ENCODE data around the gene TIMM13.

Gene TIMM13

GRCh38 chr19:2454962-2455850 is 27.8 kb upstream of the TIMM13 start:
- H3K4me1 ChIP-seq (ENCODE audit: control extremely low read depth in 1 of 4, control insufficient read depth in 4 of 4, insufficient read depth in 4 of 4, low read length in 3 of 4), result peaks cover 0 to 19% (median 15%) of the 10 kb centered on the region in 4 experiments
- WGBS (ENCODE audit: insufficient coverage), result 77% methylated on average over 13 of the region's 14 CpGs
- no peak for DNase-seq
- H3K9me3 ChIP-seq (ENCODE audit: control extremely low read depth in 1 of 5, control insufficient read depth in 4 of 5, insufficient read depth in 2 of 5, low read depth in 1 of 5, low read length in 4 of 5), result no peaks in the 10 kb centered on the region
- CTCF ChIA-PET, result interaction anchor here (0.5 to 1.2 kb wide), 3 partner anchors 27 to 35 kb away, joined by 3 read pairs; partner anchors contain the start of gene TIMM13
- peak overlapping the region; percentile 79 to 90 (median 85) for H3K4me3 ChIP-seq (ENCODE audit: control insufficient read depth in 1 of 7, extremely low read depth in 1 of 7, insufficient read depth in 4 of 7, low read depth in 2 of 7, low read length in 6 of 7)
- POLR2A ChIA-PET, result no interaction called here
- H3K27me3 ChIP-seq (replicated peaks in 2 of 5; ENCODE audit: control insufficient read depth in 4 of 5, insufficient read depth in 5 of 5, low read length in 4 of 5), result no peaks in the 10 kb centered on the region
- peak overlapping the region in 1 of 2 experiments; percentile 76 for H3K27ac ChIP-seq (ENCODE audit: insufficient read depth in 1 of 2, low read depth in 1 of 2, low read length in 2 of 2, poor library complexity in 1 of 2, severe bottlenecking in 2 of 2)
- peaks cover 0 to 14% (median 7%) of the 10 kb centered on the region in 4 experiments for H3K36me3 ChIP-seq (ENCODE audit: control insufficient read depth in 4 of 4, insufficient read depth in 4 of 4, low read length in 3 of 4)

- no peaks in the 10 kb centered on the region for H3K27me3 ChIP-seq (replicated peaks in 2 of 5; ENCODE audit: control insufficient read depth in 4 of 5, insufficient read depth in 5 of 5, low read length in 4 of 5)
- H3K36me3 ChIP-seq (ENCODE audit: control insufficient read depth in 4 of 4, insufficient read depth in 4 of 4, low read length in 3 of 4), result peaks cover 0 to 17% (median 8%) of the 10 kb centered on the region in 4 experiments
- 100% methylated on average over 14 of the region's 19 CpGs for WGBS (ENCODE audit: insufficient coverage)
- no peaks in the 10 kb centered on the region for H3K9me3 ChIP-seq (ENCODE audit: control extremely low read depth in 1 of 5, control insufficient read depth in 4 of 5, insufficient read depth in 2 of 5, low read depth in 1 of 5, low read length in 4 of 5)
- no peak for DNase-seq
- CTCF ChIA-PET, result interaction anchor here (0.6 to 1.2 kb wide), 2 partner anchors 27 to 220 kb away, joined by 3 read pairs; partner anchors contain the start of gene TIMM13
- peaks cover 0 to 19% (median 15%) of the 10 kb centered on the region in 4 experiments for H3K4me1 ChIP-seq (ENCODE audit: control extremely low read depth in 1 of 4, control insufficient read depth in 4 of 4, insufficient read depth in 4 of 4, low read length in 3 of 4)
- no peak overlapping the region for H3K27ac ChIP-seq (ENCODE audit: insufficient read depth in 1 of 2, low read depth in 1 of 2, low read length in 2 of 2, poor library complexity in 1 of 2, severe bottlenecking in 2 of 2)
- H3K4me3 ChIP-seq (ENCODE audit: control insufficient read depth in 1 of 7, extremely low read depth in 1 of 7, insufficient read depth in 4 of 7, low read depth in 2 of 7, low read length in 6 of 7), result no peak overlapping the region
- POLR2A ChIA-PET, result no interaction called here
These were observed 27.0 kb upstream of the TIMM13 start for GRCh38 chr19:2454199-2454961.

- Histone ChIP-seq H3K27me3 (replicated peaks in 2 of 5; ENCODE audit: control insufficient read depth in 4 of 5, insufficient read depth in 5 of 5, low read length in 4 of 5) (no peaks in the 10 kb centered on the region), H3K36me3 (ENCODE audit: control insufficient read depth in 4 of 4, insufficient read depth in 4 of 4, low read length in 3 of 4) (peaks cover 0 to 17% (median 12%) of the 10 kb centered on the region in 4 experiments), H3K27ac (ENCODE audit: insufficient read depth in 1 of 2, low read depth in 1 of 2, low read length in 2 of 2, poor library complexity in 1 of 2, severe bottlenecking in 2 of 2) (no peak overlapping the region), H3K9me3 (ENCODE audit: control extremely low read depth in 1 of 5, control insufficient read depth in 4 of 5, insufficient read depth in 2 of 5, low read depth in 1 of 5, low read length in 4 of 5) (no peaks in the 10 kb centered on the region), H3K4me1 (ENCODE audit: control extremely low read depth in 1 of 4, control insufficient read depth in 4 of 4, insufficient read depth in 4 of 4, low read length in 3 of 4) (peaks cover 0 to 19% (median 15%) of the 10 kb centered on the region in 4 experiments), H3K4me3 (ENCODE audit: control insufficient read depth in 1 of 7, extremely low read depth in 1 of 7, insufficient read depth in 4 of 7, low read depth in 2 of 7, low read length in 6 of 7) (no peak overlapping the region)
- WGBS (ENCODE audit: insufficient coverage), result 94% methylated on average over 16 of the region's 19 CpGs
- ChIA-PET POLR2A (no interaction called here), CTCF (interaction anchor here (0.6 kb wide), 1 partner anchor 219 kb away, joined by 3 read pairs; no protein-coding TSS in a partner anchor)
- no peak for DNase-seq
These were observed 26.1 kb upstream of the TIMM13 start for GRCh38 chr19:2453431-2454025.

DNA sequence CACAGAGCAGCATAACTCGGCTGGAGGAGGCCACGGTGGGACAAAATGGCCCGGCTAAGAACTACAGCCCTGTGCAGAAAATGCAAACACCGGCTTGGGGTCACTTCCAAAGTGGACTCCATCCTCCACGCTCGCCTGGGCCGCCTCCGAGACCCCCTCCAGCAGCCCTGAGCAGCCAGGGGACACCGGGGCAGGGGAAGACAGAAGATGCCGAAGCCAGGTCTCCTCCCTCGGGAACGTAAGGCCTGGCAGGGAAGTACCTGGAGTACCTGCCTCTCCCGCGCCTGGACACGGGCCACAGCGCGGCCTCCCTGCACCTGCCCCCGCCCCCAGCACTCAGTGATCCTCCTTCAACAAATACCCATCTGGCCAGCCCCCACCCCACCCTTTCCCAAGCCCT is 24.4 kb upstream of the TIMM13 start:
- Histone ChIP-seq H3K36me3 (ENCODE audit: control insufficient read depth in 4 of 4, insufficient read depth in 4 of 4, low read length in 3 of 4) (peaks cover 0 to 23% (median 12%) of the 10 kb centered on the region in 4 experiments), H3K9me3 (ENCODE audit: control extremely low read depth in 1 of 5, control insufficient read depth in 4 of 5, insufficient read depth in 2 of 5, low read depth in 1 of 5, low read length in 4 of 5) (no peaks in the 10 kb centered on the region), H3K4me1 (ENCODE audit: control extremely low read depth in 1 of 4, control insufficient read depth in 4 of 4, insufficient read depth in 4 of 4, low read length in 3 of 4) (peaks cover 0 to 21% (median 17%) of the 10 kb centered on the region in 4 experiments), H3K4me3 (ENCODE audit: control insufficient read depth in 1 of 7, extremely low read depth in 1 of 7, insufficient read depth in 4 of 7, low read depth in 2 of 7, low read length in 6 of 7) (no peak overlapping the region), H3K27ac (ENCODE audit: insufficient read depth in 1 of 2, low read depth in 1 of 2, low read length in 2 of 2, poor library complexity in 1 of 2, severe bottlenecking in 2 of 2) (no peak overlapping the region), H3K27me3 (replicated peaks in 2 of 5; ENCODE audit: control insufficient read depth in 4 of 5, insufficient read depth in 5 of 5, low read length in 4 of 5) (no peaks in the 10 kb centered on the region)
- 97% methylated on average over 17 of the region's 18 CpGs for WGBS (ENCODE audit: insufficient coverage)
- ChIA-PET CTCF (no interaction called here), POLR2A (no interaction called here)
- DNase-seq, result no peak

GRCh38 chr19:2451138-2451537 is 23.8 kb upstream of the TIMM13 start:
- H3K4me3 ChIP-seq (ENCODE audit: control insufficient read depth in 1 of 7, extremely low read depth in 1 of 7, insufficient read depth in 4 of 7, low read depth in 2 of 7, low read length in 6 of 7), result no peak overlapping the region
- ChIA-PET POLR2A (no interaction called here), CTCF (no interaction called here)
- peaks cover 0 to 27% (median 22%) of the 10 kb centered on the region in 4 experiments for H3K4me1 ChIP-seq (ENCODE audit: control extremely low read depth in 1 of 4, control insufficient read depth in 4 of 4, insufficient read depth in 4 of 4, low read length in 3 of 4)
- H3K27me3 ChIP-seq (replicated peaks in 2 of 5; ENCODE audit: control insufficient read depth in 4 of 5, insufficient read depth in 5 of 5, low read length in 4 of 5), result no peaks in the 10 kb centered on the region
- no peak for DNase-seq
- H3K36me3 ChIP-seq (ENCODE audit: control insufficient read depth in 4 of 4, insufficient read depth in 4 of 4, low read length in 3 of 4), result peaks cover 0 to 23% (median 12%) of the 10 kb centered on the region in 4 experiments
- no peaks in the 10 kb centered on the region for H3K9me3 ChIP-seq (ENCODE audit: control extremely low read depth in 1 of 5, control insufficient read depth in 4 of 5, insufficient read depth in 2 of 5, low read depth in 1 of 5, low read length in 4 of 5)
- WGBS (ENCODE audit: insufficient coverage), result 97% methylated on average over 5 of the region's 7 CpGs
- H3K27ac ChIP-seq (ENCODE audit: insufficient read depth in 1 of 2, low read depth in 1 of 2, low read length in 2 of 2, poor library complexity in 1 of 2, severe bottlenecking in 2 of 2), result no peak overlapping the region

GRCh38 chr19:2449019-2449418 is 21.6 kb upstream of the TIMM13 start:
- ChIA-PET CTCF (no interaction called here), POLR2A (no interaction called here)
- no peak overlapping the region for H3K4me3 ChIP-seq (ENCODE audit: control insufficient read depth in 1 of 7, extremely low read depth in 1 of 7, insufficient read depth in 4 of 7, low read depth in 2 of 7, low read length in 6 of 7)

More at GRCh38 chr19:2449019-2449418, 21.6 kb upstream of the TIMM13 start:
- Histone ChIP-seq H3K36me3 (ENCODE audit: control insufficient read depth in 4 of 4, insufficient read depth in 4 of 4, low read length in 3 of 4) (peaks cover 0 to 34% (median 15%) of the 10 kb centered on the region in 4 experiments), H3K9me3 (ENCODE audit: control extremely low read depth in 1 of 5, control insufficient read depth in 4 of 5, insufficient read depth in 2 of 5, low read depth in 1 of 5, low read length in 4 of 5) (no peaks in the 10 kb centered on the region), H3K4me1 (ENCODE audit: control extremely low read depth in 1 of 4, control insufficient read depth in 4 of 4, insufficient read depth in 4 of 4, low read length in 3 of 4) (peaks cover 0 to 16% (median 14%) of the 10 kb centered on the region in 4 experiments), H3K27me3 (replicated peaks in 2 of 5; ENCODE audit: control insufficient read depth in 4 of 5, insufficient read depth in 5 of 5, low read length in 4 of 5) (no peaks in the 10 kb centered on the region), H3K27ac (ENCODE audit: insufficient read depth in 1 of 2, low read depth in 1 of 2, low read length in 2 of 2, poor library complexity in 1 of 2, severe bottlenecking in 2 of 2) (no peak overlapping the region)
- 97% methylated on average over 11 of the region's 11 CpGs for whole genome bisulfite sequencing (ENCODE audit: insufficient coverage)
- DNase-seq, result no peak
